Caco-2 (cell line): Measurements from ENCODE around the gene RAB23. TPM values are rescaled to one million over a fixed set of nuclear protein-coding genes. Genes with fewer than 3 reads are reported as not detected.

ENCODE experiments used
- BruUV-seq: library from RNA; stranded (reverse); fragments of 400-500 nt; replicated peaks from 2 replicates; lab custom pipeline; 2021; lab: Mats Ljungman, UMichigan
- CTCF ChIA-PET: fragments of 300-600 bp; sonication (Branson Sonifier 250); formaldehyde crosslinking; loops from one replicate; lab custom pipeline; 2022; ENCODE audit warnings: antibody characterized with exemption; lab: Charles Lee
- POLR2A ChIA-PET: fragments of 300-600 bp; sonication (Branson Sonifier 250); formaldehyde crosslinking; loops from one replicate; lab custom pipeline; 2022; ENCODE audit warnings: antibody characterized with exemption; lab: Charles Lee
- DNase-seq, 2 experiments: peaks; one replicate each; pipeline versions ENCODE4 v3.0.0 to v3.0.0-alpha.2; 2020 to 2022
- H3K27me3 ChIP-seq: replicated peaks from 2 replicates; pipeline ENCODE4 v1.6.0; 2011; ENCODE audit warnings: low read length; ENCODE audit not compliant: control insufficient read depth, insufficient read depth
- H3K36me3 ChIP-seq: 2 replicates; pipeline ENCODE4 v1.5.1; 2011; ENCODE audit warnings: low read length; ENCODE audit not compliant: control insufficient read depth, insufficient read depth
- H3K4me1 ChIP-seq: fragments of 250-450 bp; sonication (Bioruptor Pico); 2 replicates; pipeline ENCODE4 v1.5.1; 2020; ENCODE audit warnings: mild to moderate bottlenecking
- H3K4me3 ChIP-seq: 2 replicates; pipeline ENCODE4 v1.5.1; 2011; ENCODE audit warnings: low read depth, mild to moderate bottlenecking, control low read depth, low read length
- H3K9me3 ChIP-seq: fragments of 250-450 bp; sonication (Bioruptor Pico); 2 replicates; pipeline ENCODE4 v1.5.1; 2020; ENCODE audit warnings: mild to moderate bottlenecking, moderate library complexity
- H3K27ac Mint-ChIP-seq: one replicate; pipeline ENCODE4 v1.8.0; 2022; ENCODE audit warnings: mixed read lengths; ENCODE audit not compliant: unreplicated experiment
- H3K27me3 Mint-ChIP-seq: one replicate; pipeline ENCODE4 v1.8.0; 2022; ENCODE audit warnings: mixed read lengths; ENCODE audit not compliant: insufficient read depth, unreplicated experiment
- H3K36me3 Mint-ChIP-seq: one replicate; pipeline ENCODE4 v1.8.0; 2022; ENCODE audit warnings: mild to moderate bottlenecking, mixed read lengths; ENCODE audit not compliant: insufficient read depth, unreplicated experiment
- H3K4me1 Mint-ChIP-seq: one replicate; pipeline ENCODE4 v1.8.0; 2022; ENCODE audit warnings: low read depth, mixed read lengths; ENCODE audit not compliant: unreplicated experiment
- H3K4me3 Mint-ChIP-seq: one replicate; pipeline ENCODE4 v1.8.0; 2022; ENCODE audit warnings: mild to moderate bottlenecking, moderate library complexity, mixed read lengths; ENCODE audit not compliant: unreplicated experiment
- H3K9me3 Mint-ChIP-seq: one replicate; pipeline ENCODE4 v1.8.0; 2022; ENCODE audit warnings: mixed read lengths; ENCODE audit not compliant: unreplicated experiment
- CTCF ChIP-seq, 2 experiments: fragments of 200-600 bp in 1 of 2; IDR thresholded peaks; 1 replicate in 1 of 2; 2 replicates in 1 of 2; pipeline versions ENCODE4 v1.5.1 to v1.8.0; 2011 to 2022; ENCODE audit warnings: antibody characterized with exemption in 1 of 2, control low read depth in 1 of 2, inconsistent platforms in 1 of 2, low read depth in 1 of 2, low read length in 1 of 2, mild to moderate bottlenecking in 1 of 2, moderate library complexity in 1 of 2; ENCODE audit not compliant: insufficient read depth in 1 of 2, severe bottlenecking in 1 of 2, unreplicated experiment in 1 of 2
- intact Hi-C: fragments of 100-400 bp; cut with micrococcal nuclease; formaldehyde crosslinking; loops from one replicate; pipeline ENCODE4 v1.10.0; 2022; ENCODE audit not compliant: unreplicated experiment
- total RNA-seq: library from RNA; stranded (reverse); gene quantifications from 2 replicates; pipeline ENCODE4 v1.2.3, GENCODE V29; 2022

The RAB23 gene
- total RNA-seq, 1 experiment from 2014 or later, result 13.7 TPM

- ChIA-PET POLR2A (no interaction called here), CTCF (no interaction called here)
- no peaks in the 10 kb centered on the region for H3K27me3 Mint-ChIP-seq
- H3K36me3 Mint-ChIP-seq, result no peaks in the 10 kb centered on the region
- intact Hi-C loops, result no loop called here
- no peaks in the 10 kb centered on the region for H3K27me3 ChIP-seq
- H3K4me1 ChIP-seq, result no peaks in the 10 kb centered on the region
- H3K4me3 ChIP-seq, result no peak overlapping the region
- no peaks in the 10 kb centered on the region for H3K9me3 ChIP-seq
- peaks cover 6% of the 10 kb centered on the region for H3K9me3 Mint-ChIP-seq
- no peak overlapping the region for H3K4me3 Mint-ChIP-seq
- TF ChIP-seq CTCF (IDR thresholded peaks at IDR 0.05; ENCODE audit: insufficient read depth in 1 of 2, low read depth in 1 of 2, low read length in 1 of 2, severe bottlenecking in 1 of 2, unreplicated experiment in 1 of 2), result no peak
- no peak overlapping the region for H3K27ac Mint-ChIP-seq
- DNase-seq, result no peak
- BruUV-seq, result no TSS peak
- H3K36me3 ChIP-seq, result no peaks in the 10 kb centered on the region
- H3K4me1 Mint-ChIP-seq, result peaks cover 13% of the 10 kb centered on the region
Measured at GRCh38 chr6:57210060-57210459, 12.0 kb downstream of the RAB23 start.

- no peaks in the 10 kb centered on the region for H3K36me3 ChIP-seq
- BruUV-seq, result no TSS peak
- no peaks in the 10 kb centered on the region for H3K9me3 ChIP-seq
- peaks cover 13% of the 10 kb centered on the region for H3K4me1 Mint-ChIP-seq
- intact Hi-C loops, result no loop called here
- no peak for DNase-seq
- H3K4me3 ChIP-seq, result no peak overlapping the region
- TF ChIP-seq CTCF (IDR thresholded peaks at IDR 0.05; ENCODE audit: insufficient read depth in 1 of 2, low read depth in 1 of 2, low read length in 1 of 2, severe bottlenecking in 1 of 2, unreplicated experiment in 1 of 2), result no peak
- H3K4me3 Mint-ChIP-seq, result no peak overlapping the region
- no peaks in the 10 kb centered on the region for H3K27me3 Mint-ChIP-seq
- ChIA-PET POLR2A (no interaction called here), CTCF (no interaction called here)
- H3K9me3 Mint-ChIP-seq, result no peaks in the 10 kb centered on the region
- no peaks in the 10 kb centered on the region for H3K27me3 ChIP-seq
- H3K4me1 ChIP-seq, result no peaks in the 10 kb centered on the region
- no peak overlapping the region for H3K27ac Mint-ChIP-seq
- no peaks in the 10 kb centered on the region for H3K36me3 Mint-ChIP-seq
Measured at GRCh38 chr6:57209030-57209429, 13.1 kb downstream of the RAB23 start.

- H3K36me3 ChIP-seq, result no peaks in the 10 kb centered on the region
- no peak overlapping the region for H3K4me3 ChIP-seq
- Mint-ChIP-seq H3K36me3 (no peaks in the 10 kb centered on the region), H3K27me3 (no peaks in the 10 kb centered on the region), H3K4me1 (peaks cover 13% of the 10 kb centered on the region), H3K9me3 (no peaks in the 10 kb centered on the region), H3K4me3 (no peak overlapping the region), H3K27ac (no peak overlapping the region)
- intact Hi-C loops, result no loop called here
- H3K4me1 ChIP-seq, result no peaks in the 10 kb centered on the region
- ChIA-PET POLR2A (no interaction called here), CTCF (interaction anchor here (0.7 kb wide), 1 partner anchor 14 kb away, joined by 5 read pairs; no protein-coding TSS in a partner anchor)
- BruUV-seq, result no TSS peak
- TF ChIP-seq CTCF (IDR thresholded peaks at IDR 0.05; ENCODE audit: insufficient read depth in 1 of 2, low read depth in 1 of 2, low read length in 1 of 2, severe bottlenecking in 1 of 2, unreplicated experiment in 1 of 2), result no peak
- H3K9me3 ChIP-seq, result no peaks in the 10 kb centered on the region
- no peak for DNase-seq
- H3K27me3 ChIP-seq, result no peaks in the 10 kb centered on the region
Measured at GRCh38 chr6:57207872-57208271, 14.2 kb downstream of the RAB23 start.
